GM23338 (cell line): ENCODE results near the gene PGP. TPM values are rescaled to one million over a fixed set of nuclear protein-coding genes. Genes with fewer than 3 reads are reported as not detected.
"Not testable (repeated sequence)": the region's sequence is repeated elsewhere in the genome, so short reads cannot be mapped to it uniquely, and the experiment has no call there.

Experiments used
- ATAC-seq: fragments of 200-7000 bp; cut with Tn5 transposase; 3 replicates; pipeline ENCODE4 v1.9.1; 2020
- DNase-seq: peaks from one replicate; pipeline ENCODE4 v3.0.0-alpha.2; 2015; ENCODE audit warnings: low spot score
- H2AFZ ChIP-seq: fragments of 200-600 bp; sonication (generic); 2 replicates; pipeline ENCODE4 v1.8.0; 2016; ENCODE audit warnings: antibody characterized with exemption, mild to moderate bottlenecking, moderate library complexity
- H3F3A ChIP-seq: fragments of 200-600 bp; sonication (generic); replicated peaks from 2 replicates; pipeline ENCODE4 v1.8.0; 2017; ENCODE audit warnings: antibody characterized with exemption, mixed run types, low read depth
- H3K27ac ChIP-seq: fragments of 200-600 bp; sonication (generic); 2 replicates; pipeline ENCODE4 v1.6.1; 2016; ENCODE audit warnings: low read depth
- H3K27me3 ChIP-seq: fragments of 200-600 bp; sonication (generic); 2 replicates; pipeline ENCODE4 v1.8.0; 2016; ENCODE audit warnings: mild to moderate bottlenecking, mixed run types, moderate library complexity; ENCODE audit not compliant: insufficient read depth
- H3K36me3 ChIP-seq: fragments of 200-600 bp; sonication (generic); 2 replicates; pipeline ENCODE4 v1.8.0; 2016; ENCODE audit warnings: mild to moderate bottlenecking; ENCODE audit not compliant: insufficient read depth
- H3K4me1 ChIP-seq: fragments of 200-600 bp; sonication (generic); 2 replicates; pipeline ENCODE4 v1.8.0; 2016; ENCODE audit warnings: mild to moderate bottlenecking, moderate library complexity; ENCODE audit not compliant: insufficient read depth
- H3K4me2 ChIP-seq: fragments of 200-600 bp; sonication (generic); 2 replicates; pipeline ENCODE4 v1.7.1; 2017; ENCODE audit warnings: mixed run types
- H3K4me3 ChIP-seq: fragments of 200-600 bp; sonication (generic); 2 replicates; pipeline ENCODE4 v1.6.1; 2016; ENCODE audit warnings: mixed run types
- H3K79me2 ChIP-seq: fragments of 200-600 bp; sonication (generic); replicated peaks from 2 replicates; pipeline ENCODE4 v1.8.0; 2017; ENCODE audit warnings: mild to moderate bottlenecking; ENCODE audit not compliant: insufficient read depth
- H3K9me2 ChIP-seq: fragments of 200-600 bp; sonication (generic); 2 replicates; pipeline ENCODE4 v1.8.0; 2017; ENCODE audit not compliant: insufficient read depth
- H4K20me1 ChIP-seq: fragments of 200-600 bp; sonication (generic); replicated peaks from 2 replicates; pipeline ENCODE4 v1.8.0; 2017; ENCODE audit warnings: mild to moderate bottlenecking; ENCODE audit not compliant: insufficient read depth
- H3K27ac Mint-ChIP-seq: 2 replicates; pipeline ENCODE4 v1.8.0; 2020; ENCODE audit warnings: inconsistent platforms, mild to moderate bottlenecking, moderate library complexity, mixed read lengths
- H3K27me3 Mint-ChIP-seq: 3 replicates; pipeline ENCODE4 v1.8.0; 2022; ENCODE audit warnings: low read depth, mild to moderate bottlenecking, moderate library complexity, mixed read lengths, inconsistent platforms; ENCODE audit not compliant: insufficient read depth, poor library complexity
- H3K36me3 Mint-ChIP-seq: 3 replicates; pipeline ENCODE4 v1.8.0; 2021; ENCODE audit warnings: low read depth, mild to moderate bottlenecking, inconsistent platforms, moderate library complexity, mixed read lengths
- H3K4me1 Mint-ChIP-seq: 3 replicates; pipeline ENCODE4 v1.8.0; 2020; ENCODE audit warnings: mild to moderate bottlenecking, inconsistent platforms, mixed read lengths
- H3K4me3 Mint-ChIP-seq: 3 replicates; pipeline ENCODE4 v1.8.0; 2021; ENCODE audit warnings: moderate library complexity, mild to moderate bottlenecking, inconsistent platforms, mixed read lengths
- H3K9me3 Mint-ChIP-seq: 3 replicates; pipeline ENCODE4 v1.8.0; 2020; ENCODE audit warnings: moderate library complexity, mild to moderate bottlenecking, inconsistent platforms, mixed read lengths
- CREB1 ChIP-seq: fragments of 250-450 bp; sonication (Bioruptor Pico); IDR thresholded peaks from 2 replicates; pipeline ENCODE4 v1.5.0; 2020; ENCODE audit warnings: low read depth, mild to moderate bottlenecking, moderate library complexity
- CTCF ChIP-seq, 2 experiments: fragments of 200-600 bp in 1 of 2; sonication (generic) in 1 of 2; conservative IDR thresholded peaks; 2 replicates each; pipeline versions ENCODE4 v1.5.1 to v1.6.1; 2016 to 2017; ENCODE audit warnings: antibody characterized with exemption in 2 of 2, low read depth in 2 of 2, mild to moderate bottlenecking in 2 of 2, moderate library complexity in 1 of 2
- ETS1 ChIP-seq: IDR thresholded peaks from 2 replicates; pipeline ENCODE4 v1.6.1; 2016; ENCODE audit warnings: antibody characterized with exemption
- EZH2 ChIP-seq: fragments of 200-600 bp; sonication (generic); IDR thresholded peaks from one replicate; pipeline ENCODE4 v1.8.0; 2017; ENCODE audit warnings: antibody characterized with exemption, mild to moderate bottlenecking, low read depth; ENCODE audit not compliant: unreplicated experiment
- EZH2phosphoT487 ChIP-seq: fragments of 200-600 bp; sonication (generic); IDR thresholded peaks from one replicate; pipeline ENCODE4 v1.8.1; 2018; ENCODE audit warnings: antibody characterized with exemption; ENCODE audit not compliant: unreplicated experiment
- JUNB ChIP-seq: IDR thresholded peaks from one replicate; pipeline ENCODE4 v1.6.1; 2016; ENCODE audit warnings: antibody characterized with exemption; ENCODE audit not compliant: unreplicated experiment
- POLR2AphosphoS5 ChIP-seq: IDR thresholded peaks from 2 replicates; pipeline ENCODE4 v1.6.1; 2016; ENCODE audit warnings: antibody characterized with exemption, low read depth
- STAT1 ChIP-seq: IDR thresholded peaks from one replicate; pipeline ENCODE4 v1.6.1; 2016; ENCODE audit warnings: antibody characterized with exemption; ENCODE audit not compliant: unreplicated experiment
- ZNF114 ChIP-seq: fragments of 250-450 bp; sonication (Bioruptor Pico); IDR thresholded peaks from 2 replicates; pipeline ENCODE4 v1.5.0; 2020; ENCODE audit warnings: mild to moderate bottlenecking, moderate library complexity
- long read RNA-seq: library from polyadenylated mRNA; unstranded; transcript quantifications from one replicate; pipeline ENCODE4 v2.0.0, GENCODE V29; 2020; ENCODE audit not compliant: unreplicated experiment
- polyA plus RNA-seq: library from polyadenylated mRNA; unstranded; fragments of >200 nt; fragmentation: Nextera tagmentation; extraction: Ambion mirVana; gene quantifications from 2 replicates; pipeline ENCODE4 v1.2.1, GENCODE V29; 2016
- total RNA-seq: library from RNA; depleted of rRNA; stranded (reverse); fragments of >200 nt; shearing (Covaris generic); gene quantifications from 2 replicates; pipeline ENCODE4 v1.2.3, GENCODE V29; 2014; rRNA removed

The PGP gene
- 59.3 and 80.3 TPM in 2 replicates for total RNA-seq
- polyA plus RNA-seq, result 44.4 and 52.1 TPM in 2 replicates
- long read RNA-seq, transcript PGP-201 (2 exons, 2,727 nt), result major isoform, 99 of 101 reads
- long read RNA-seq, partial matches to known transcripts, result 0 of 101 reads
- long read RNA-seq, other reads (novel, unspliced or antisense), result 2 of 101 reads

- H3K79me2 ChIP-seq, result peaks cover 19% of the 10 kb centered on the region
- H3K4me1 ChIP-seq, result peaks cover 10% of the 10 kb centered on the region; the same call in 1 of the 2 replicates
- DNase-seq, result no peak
- TF ChIP-seq POLR2AphosphoS5 (no peak), EZH2phosphoT487 (no peak), CREB1 (no peak), CTCF (conservative IDR thresholded peaks at IDR 0.05; ENCODE audit: low read depth in 2 of 2) (no peak), ZNF114 (CRISPR knock-in tag) (peak; percentile 92), ETS1 (no peak)
- peaks cover 23% of the 10 kb centered on the region for H3K36me3 Mint-ChIP-seq
- peak within 1 kb of the TSS; percentile 99 for H3K27ac Mint-ChIP-seq
- H3K9me3 Mint-ChIP-seq, result no peaks in the 10 kb centered on the region; the same call in 2 of the 3 replicates
- H3K27me3 Mint-ChIP-seq, result peaks cover 17% of the 10 kb centered on the region
- H3K4me3 ChIP-seq, result peak within 1 kb of the TSS; percentile 69
- no peaks in the 10 kb centered on the region for H3K27me3 ChIP-seq
- peak within 1 kb of the TSS; percentile 98 for H3K27ac ChIP-seq
- H3K36me3 ChIP-seq, result 0 out of 2 replicates have a peak, but pooled peaks cover 5% of the 10 kb centered on the region
- H2AFZ ChIP-seq, result peak within 1 kb of the TSS; percentile 89
- no peak for ATAC-seq
- H3F3A ChIP-seq, result peaks cover 37% of the 10 kb centered on the region; the same call in 1 of the 2 replicates
- peaks cover 18% of the 10 kb centered on the region for H4K20me1 ChIP-seq
- H3K4me3 Mint-ChIP-seq, result peak within 1 kb of the TSS; percentile 92
- peaks cover 17% of the 10 kb centered on the region for H3K4me1 Mint-ChIP-seq
- peak within 1 kb of the TSS; percentile 84 for H3K4me2 ChIP-seq
- no peaks in the 10 kb centered on the region for H3K9me2 ChIP-seq
Measured at GRCh38 chr16:2214719-2214968, at the start of gene PGP. PGP (minus strand) TSS chr16:2214840; CDS start chr16:2214777, 63 bp downstream.

GRCh38 chr16:2263026-2263425 is 48.4 kb upstream of the PGP start:
- H2AFZ ChIP-seq, H3K4me3 ChIP-seq, DNase-seq, H3K9me2 ChIP-seq, H3K4me3 Mint-ChIP-seq, H3K27me3 Mint-ChIP-seq, H3K27me3 ChIP-seq, H3K4me2 ChIP-seq, ATAC-seq, H3K9me3 Mint-ChIP-seq, H3K27ac Mint-ChIP-seq: not testable (repeated sequence)
- H3K27ac ChIP-seq, result peak overlapping the region; percentile 66; the same call in 1 of the 2 replicates
- Mint-ChIP-seq H3K4me1 (peaks cover 21% of the 10 kb centered on the region), H3K36me3 (peaks cover 93% of the 10 kb centered on the region)
- H3K4me1 ChIP-seq, result peaks cover 16% of the 10 kb centered on the region
- H3K36me3 ChIP-seq, result peaks cover 58% of the 10 kb centered on the region
- H4K20me1 ChIP-seq, result peaks cover 76% of the 10 kb centered on the region
- H3K79me2 ChIP-seq, result peaks cover 95% of the 10 kb centered on the region
- H3F3A ChIP-seq, result peaks cover 44% of the 10 kb centered on the region

- H3K27ac ChIP-seq, result no peak overlapping the region
- peaks cover 84% of the 10 kb centered on the region for H3K36me3 ChIP-seq
- H2AFZ ChIP-seq, result no peak overlapping the region
- Mint-ChIP-seq H3K27me3 (peaks cover 3% of the 10 kb centered on the region), H3K4me3 (no peak overlapping the region), H3K4me1 (peaks cover 8% of the 10 kb centered on the region; the same call in 2 of the 3 replicates), H3K27ac (no peak overlapping the region), H3K9me3 (no peaks in the 10 kb centered on the region), H3K36me3 (peaks cover 100% of the 10 kb centered on the region)
- H3K27me3 ChIP-seq, result no peaks in the 10 kb centered on the region
- peaks cover 60% of the 10 kb centered on the region for H3F3A ChIP-seq
- H4K20me1 ChIP-seq, result peaks cover 70% of the 10 kb centered on the region
- peaks cover 85% of the 10 kb centered on the region for H3K79me2 ChIP-seq
- ATAC-seq (no peak), DNase-seq (no peak)
- no peak overlapping the region for H3K4me3 ChIP-seq
- H3K4me2 ChIP-seq, result no peak overlapping the region
- H3K9me2 ChIP-seq, result no peaks in the 10 kb centered on the region
- no peak for TF ChIP-seq STAT1
- TF ChIP-seq CTCF (conservative IDR thresholded peaks at IDR 0.05; ENCODE audit: low read depth in 2 of 2), result no peak
- no peak for TF ChIP-seq ETS1
- TF ChIP-seq JUNB, result no peak
- no peak for TF ChIP-seq EZH2
- H3K4me1 ChIP-seq, result peaks cover under 1% of the 10 kb centered on the region; the same call in 1 of the 2 replicates
Measured at GRCh38 chr16:2260250-2260649, 45.6 kb upstream of the PGP start.
